Hepatocyte (in vitro differentiated cells): ENCODE data around the gene NRF1.

Experiments used
- EZH2 ChIP-seq: fragments of 200-600 bp; sonication (generic); IDR thresholded peaks from 2 replicates; pipeline ENCODE4 v1.6.1; 2016; ENCODE audit warnings: antibody characterized with exemption, mild to moderate bottlenecking, borderline replicate concordance
- TF ChIP-seq, protein P1 (sequence below): fragments of 200-600 bp; sonication (generic); IDR thresholded peaks from 2 replicates; pipeline ENCODE4 v1.5.1; 2016; ENCODE audit warnings: antibody characterized with exemption, mild to moderate bottlenecking; ENCODE audit not compliant: poor library complexity

DNA sequence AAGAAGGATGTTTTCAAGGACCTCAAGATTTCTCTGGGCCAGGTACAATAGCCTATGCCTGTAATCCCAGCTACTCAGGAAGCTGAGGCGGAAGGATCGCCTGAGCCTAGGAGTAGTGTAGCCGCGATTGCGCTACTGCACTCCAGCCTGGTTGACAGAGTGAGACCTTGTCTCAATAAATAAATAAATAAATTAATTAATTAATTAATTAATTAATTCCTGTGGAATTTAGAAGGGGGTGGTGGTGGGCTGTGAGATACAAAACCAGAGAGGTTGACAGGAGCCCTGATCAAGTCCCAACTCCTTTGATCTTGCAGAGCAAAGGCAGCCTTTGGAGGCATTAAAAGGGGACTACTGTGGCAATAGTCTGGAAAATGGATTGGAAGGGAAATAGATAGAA, 39.3 kb upstream of the NRF1 start:
- TF ChIP-seq, protein P1, sequence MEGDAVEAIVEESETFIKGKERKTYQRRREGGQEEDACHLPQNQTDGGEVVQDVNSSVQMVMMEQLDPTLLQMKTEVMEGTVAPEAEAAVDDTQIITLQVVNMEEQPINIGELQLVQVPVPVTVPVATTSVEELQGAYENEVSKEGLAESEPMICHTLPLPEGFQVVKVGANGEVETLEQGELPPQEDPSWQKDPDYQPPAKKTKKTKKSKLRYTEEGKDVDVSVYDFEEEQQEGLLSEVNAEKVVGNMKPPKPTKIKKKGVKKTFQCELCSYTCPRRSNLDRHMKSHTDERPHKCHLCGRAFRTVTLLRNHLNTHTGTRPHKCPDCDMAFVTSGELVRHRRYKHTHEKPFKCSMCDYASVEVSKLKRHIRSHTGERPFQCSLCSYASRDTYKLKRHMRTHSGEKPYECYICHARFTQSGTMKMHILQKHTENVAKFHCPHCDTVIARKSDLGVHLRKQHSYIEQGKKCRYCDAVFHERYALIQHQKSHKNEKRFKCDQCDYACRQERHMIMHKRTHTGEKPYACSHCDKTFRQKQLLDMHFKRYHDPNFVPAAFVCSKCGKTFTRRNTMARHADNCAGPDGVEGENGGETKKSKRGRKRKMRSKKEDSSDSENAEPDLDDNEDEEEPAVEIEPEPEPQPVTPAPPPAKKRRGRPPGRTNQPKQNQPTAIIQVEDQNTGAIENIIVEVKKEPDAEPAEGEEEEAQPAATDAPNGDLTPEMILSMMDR: no peak
- TF ChIP-seq EZH2: no peak
